GM18909 (cell line): Measurements from ENCODE around the gene ITPK1.

Source experiments
- ATAC-seq: cut with Tn5 transposase; IDR thresholded peaks from one replicate; pipeline ENCODE4 v1.9.1; 2021; ENCODE audit warnings: mild to moderate bottlenecking; ENCODE audit not compliant: unreplicated experiment, poor library complexity

The ITPK1 gene

GRCh38 chr14:93002049-93002448 lies 113.7 kb downstream of the ITPK1 start:
- no peak for ATAC-seq

DNA sequence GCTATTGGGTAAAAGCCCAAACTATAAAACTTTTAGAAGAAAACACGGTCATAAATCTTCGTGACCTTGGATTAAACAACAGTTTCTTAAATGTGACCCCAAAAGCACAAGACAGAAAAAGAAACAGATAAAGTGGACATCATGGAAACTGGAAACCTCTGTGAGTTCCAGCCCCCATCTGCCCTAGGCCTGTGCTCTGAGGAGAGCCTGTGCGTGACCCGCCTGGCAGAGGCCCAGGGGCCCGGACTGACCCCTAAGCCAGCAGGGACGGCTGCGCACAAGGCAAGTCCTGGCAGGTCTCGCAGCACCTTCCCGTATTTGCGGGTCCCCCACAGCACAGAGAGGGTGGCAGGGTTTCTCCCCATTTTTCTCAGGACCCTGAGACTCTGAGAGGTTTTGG lies 116.8 kb downstream of the ITPK1 start:
- no peak for ATAC-seq

DNA sequence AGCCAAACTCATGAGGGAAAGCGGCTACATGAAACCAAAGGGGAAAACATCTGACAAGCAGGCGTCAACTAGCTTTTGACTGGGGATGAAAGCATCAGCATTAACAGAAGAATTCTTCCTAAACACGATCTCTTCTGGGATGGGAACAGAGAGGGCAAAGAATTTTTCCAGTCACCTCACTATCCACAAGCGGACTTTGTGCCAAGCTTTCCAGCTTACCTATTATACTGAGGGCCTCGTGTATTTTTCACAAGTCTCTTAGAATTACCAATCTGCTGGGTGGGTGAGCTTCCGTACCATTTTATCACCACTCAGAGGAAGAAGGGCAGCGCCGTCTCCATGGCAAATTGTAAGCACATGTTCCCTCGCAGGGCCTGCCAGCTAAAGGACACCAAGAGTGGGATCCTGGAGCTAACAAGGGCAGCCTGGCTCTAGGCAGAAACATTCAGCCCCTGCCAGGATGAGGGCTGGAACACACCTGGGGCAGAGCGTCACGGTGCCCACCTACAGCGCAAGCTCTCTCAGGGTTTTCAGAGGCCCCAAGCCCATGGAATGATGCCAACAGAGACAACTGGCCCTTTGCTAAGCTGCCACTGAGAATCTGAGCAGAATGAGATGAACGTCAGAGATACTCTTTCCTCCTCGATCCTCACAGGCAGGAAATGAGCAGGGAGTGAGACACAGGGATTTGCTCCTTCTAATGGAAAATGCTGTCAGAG lies 118.2 kb downstream of the ITPK1 start:
- no peak for ATAC-seq

DNA sequence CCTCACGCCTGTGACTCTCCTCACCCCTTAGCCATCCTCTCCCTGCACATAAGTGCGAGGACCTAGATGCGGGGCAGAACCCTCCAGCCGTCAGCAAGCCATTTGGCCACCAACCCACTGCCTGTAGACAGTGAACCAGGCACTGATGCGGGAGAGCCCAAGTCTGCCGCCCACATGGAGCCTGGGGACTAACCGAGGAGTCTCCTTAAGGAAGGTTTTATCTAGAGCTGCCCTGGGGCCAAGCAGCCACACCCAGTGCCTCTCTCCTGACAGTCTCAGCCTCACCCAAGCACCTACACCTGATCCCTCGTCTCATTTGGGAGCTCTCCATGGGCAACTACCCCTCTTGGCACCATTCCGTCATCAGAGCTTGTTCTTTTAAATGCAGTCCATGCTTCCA lies 120.1 kb downstream of the ITPK1 start:
- no peak for ATAC-seq

- no peak for ATAC-seq
These were observed 120.8 kb downstream of the ITPK1 start for GRCh38 chr14:92994942-92995341.

GRCh38 chr14:92994131-92994676 lies 121.5 kb downstream of the ITPK1 start:
- ATAC-seq: no peak

DNA sequence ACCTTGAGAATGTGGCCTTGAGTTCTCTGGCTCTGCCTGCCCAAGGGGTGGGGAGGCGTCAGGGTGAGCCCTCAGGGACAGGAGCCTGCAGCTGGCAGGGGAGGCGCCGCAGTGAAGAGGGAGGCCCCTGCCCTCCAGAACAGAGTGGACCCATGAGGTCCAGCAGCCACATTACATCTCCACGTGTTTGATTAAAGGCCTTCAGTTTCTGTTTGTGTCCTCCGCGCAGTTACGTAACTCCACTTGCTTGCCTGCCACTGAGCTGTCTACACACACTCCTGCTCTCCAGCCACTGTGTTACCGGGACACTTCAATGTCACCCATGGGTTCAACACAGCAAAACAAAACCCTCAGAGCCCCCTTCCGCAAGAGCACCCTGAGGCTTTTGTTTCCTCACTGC lies 122.4 kb downstream of the ITPK1 start:
- ATAC-seq: no peak

DNA sequence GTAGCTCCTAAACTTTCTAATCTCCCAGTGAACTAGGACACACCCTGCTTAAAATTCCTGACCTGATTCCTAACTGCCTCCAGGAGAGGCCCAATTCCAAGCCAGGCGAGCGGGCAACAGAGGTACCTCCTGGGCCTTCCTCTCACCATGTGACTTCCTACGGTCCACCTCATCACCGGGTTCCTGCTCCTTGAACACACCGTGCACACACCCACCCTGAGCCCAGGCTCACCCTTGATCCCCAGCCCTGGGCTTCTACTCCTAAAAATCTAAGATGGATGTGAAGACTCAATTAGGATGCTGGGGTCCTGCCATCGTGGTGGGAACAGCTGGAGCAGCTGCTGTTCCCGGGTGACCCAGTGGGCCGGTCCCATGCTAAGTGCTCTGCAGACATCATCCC lies 124.2 kb downstream of the ITPK1 start:
- ATAC-seq: no peak

DNA sequence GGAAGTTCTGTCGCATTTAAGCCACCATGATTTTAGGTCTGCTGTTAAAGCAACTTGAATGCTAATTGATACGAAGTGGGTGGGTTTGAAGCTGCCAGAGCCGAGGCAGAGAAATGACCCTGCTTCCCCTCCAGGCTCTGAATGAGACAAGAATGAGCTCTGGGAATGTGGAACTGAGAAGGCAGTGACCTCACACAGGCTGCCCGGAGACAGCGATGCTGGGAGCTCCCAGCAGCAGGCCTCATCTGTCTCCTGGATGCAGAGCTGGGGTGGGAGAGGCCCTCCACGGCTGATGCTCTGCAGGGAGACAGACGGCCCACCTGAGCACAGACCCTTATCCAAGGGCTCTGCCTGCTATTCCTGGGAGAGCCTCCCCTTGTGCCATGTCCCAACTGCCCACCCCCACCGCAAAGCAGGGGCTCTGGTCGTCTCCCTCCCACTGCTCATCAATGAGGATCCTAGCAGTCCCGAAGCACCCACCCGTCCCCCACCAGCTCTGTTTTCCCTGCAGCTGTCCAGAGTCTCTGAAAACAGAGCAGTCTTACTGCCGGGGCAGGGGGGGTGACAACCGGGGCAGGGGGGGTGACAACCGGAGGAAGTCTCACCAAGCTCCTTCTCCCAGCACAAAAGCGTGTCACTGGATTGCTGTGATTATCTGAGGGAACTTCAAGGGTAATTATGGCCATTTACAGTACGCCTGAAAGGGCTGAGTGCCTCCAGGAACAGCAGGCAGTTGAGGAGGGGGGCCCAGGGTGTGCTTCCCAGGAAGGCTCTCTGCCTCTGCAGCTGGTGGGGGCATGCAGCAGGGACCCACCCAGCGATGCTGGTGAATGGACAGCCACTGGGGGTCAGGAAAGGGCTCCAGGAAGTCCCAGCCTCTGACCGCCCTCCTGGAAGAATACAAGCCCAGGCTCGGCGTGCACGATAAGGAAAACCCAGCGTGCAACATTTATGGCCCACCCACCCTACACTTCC lies 125.0 kb downstream of the ITPK1 start:
- no peak for ATAC-seq

- no peak for ATAC-seq
These were observed 126.7 kb downstream of the ITPK1 start for GRCh38 chr14:92988786-92989755.

DNA sequence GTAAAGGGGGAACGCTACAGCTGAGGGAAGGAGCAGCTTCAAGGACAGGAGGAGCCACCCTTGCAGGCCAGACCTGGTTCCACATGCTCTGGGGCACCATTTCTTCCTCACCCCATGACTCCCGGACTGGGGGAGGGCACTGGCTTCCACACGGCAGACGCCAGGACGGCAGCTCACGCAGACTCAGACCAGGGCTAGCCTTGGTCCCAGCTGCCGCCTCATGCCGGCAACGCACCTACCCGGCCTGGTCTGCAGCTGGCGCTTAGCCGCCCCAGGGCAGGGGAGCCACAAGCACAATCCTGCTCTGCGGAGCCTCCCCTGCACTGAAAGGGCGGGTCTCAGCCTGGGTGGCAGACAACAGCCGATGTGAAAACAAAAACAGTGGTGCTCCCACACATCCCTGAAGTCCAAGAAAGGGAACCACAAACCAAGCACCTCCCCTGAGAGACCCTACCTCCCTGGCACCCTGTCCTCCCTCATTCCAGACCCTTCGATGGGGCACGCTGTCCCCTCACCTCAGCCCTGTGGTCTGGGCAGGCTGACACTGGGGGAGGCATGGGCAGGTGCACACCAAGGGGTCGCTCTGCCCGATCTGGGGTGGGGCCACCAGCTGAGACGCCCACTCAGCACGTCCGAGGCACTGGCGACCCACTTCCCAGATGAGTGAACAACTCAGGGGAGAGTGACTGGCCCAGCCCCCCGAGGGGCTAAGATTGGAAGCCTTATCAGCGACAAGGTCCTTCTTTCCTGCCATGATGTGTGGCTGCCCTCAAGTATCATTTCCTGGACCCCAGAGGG lies 127.8 kb downstream of the ITPK1 start:
- ATAC-seq: no peak

DNA sequence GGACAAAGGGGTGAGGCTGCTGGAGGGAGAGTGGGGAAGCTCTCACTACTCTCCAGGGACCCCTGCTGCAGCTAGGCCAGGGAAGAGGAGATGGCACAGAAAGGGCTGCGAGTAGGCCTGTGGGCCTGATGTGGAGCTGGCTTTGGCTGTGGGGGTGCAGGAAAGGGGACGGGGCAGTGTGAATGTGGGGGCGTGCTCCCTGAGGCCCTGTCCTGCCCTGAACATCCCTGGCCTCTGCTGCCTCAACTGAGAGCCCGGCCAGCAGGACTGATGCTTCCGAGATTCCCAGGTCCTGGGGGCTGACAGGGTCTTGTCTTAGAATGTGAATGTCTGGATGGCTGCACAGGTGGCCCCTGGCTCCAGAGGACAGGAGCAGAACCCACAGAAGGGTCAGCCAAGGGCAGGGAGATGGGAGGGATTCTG lies 128.6 kb downstream of the ITPK1 start:
- no peak for ATAC-seq

GRCh38 chr14:92986254-92987147 lies 129.2 kb downstream of the ITPK1 start:
- no peak for ATAC-seq

DNA sequence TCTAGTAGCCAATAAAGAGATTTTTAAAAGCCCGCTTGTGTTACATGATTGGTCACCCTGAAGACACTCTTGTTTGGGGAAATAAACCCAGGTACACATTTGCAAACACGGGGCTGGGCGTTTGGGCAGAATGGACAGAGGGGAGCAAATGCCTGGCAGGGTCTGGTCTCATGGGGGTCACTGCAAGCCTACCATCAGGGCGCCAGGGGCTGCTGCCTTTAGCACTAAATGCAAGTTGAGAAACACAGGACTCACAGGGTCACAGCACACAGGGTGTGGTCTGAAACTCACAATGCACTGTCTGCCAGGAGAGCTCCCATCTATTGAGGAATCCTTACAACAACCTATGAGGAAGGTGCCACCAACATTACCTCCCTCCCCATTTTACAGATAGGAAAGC lies 130.2 kb downstream of the ITPK1 start:
- ATAC-seq: no peak

DNA sequence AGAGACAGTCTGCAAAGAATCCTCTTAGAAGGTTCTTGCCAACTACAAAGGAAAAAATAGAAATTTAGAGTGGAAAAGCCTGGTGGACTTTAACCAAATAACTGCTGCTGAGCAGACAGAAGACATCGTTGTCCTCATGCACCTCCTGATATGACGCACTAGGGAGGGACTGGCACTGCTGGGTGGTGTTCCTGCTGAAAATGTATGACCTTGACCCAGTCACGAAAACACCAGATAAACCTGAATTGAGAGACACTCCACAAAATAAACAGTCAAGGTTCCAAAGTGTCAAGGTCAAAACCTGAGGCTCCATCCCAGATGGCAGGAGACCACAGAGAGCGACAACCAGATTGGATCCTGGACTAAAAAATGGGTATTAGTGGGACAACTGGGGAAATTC lies 130.8 kb downstream of the ITPK1 start:
- no peak for ATAC-seq

GRCh38 chr14:92984082-92984788 lies 131.5 kb downstream of the ITPK1 start:
- ATAC-seq: no peak

DNA sequence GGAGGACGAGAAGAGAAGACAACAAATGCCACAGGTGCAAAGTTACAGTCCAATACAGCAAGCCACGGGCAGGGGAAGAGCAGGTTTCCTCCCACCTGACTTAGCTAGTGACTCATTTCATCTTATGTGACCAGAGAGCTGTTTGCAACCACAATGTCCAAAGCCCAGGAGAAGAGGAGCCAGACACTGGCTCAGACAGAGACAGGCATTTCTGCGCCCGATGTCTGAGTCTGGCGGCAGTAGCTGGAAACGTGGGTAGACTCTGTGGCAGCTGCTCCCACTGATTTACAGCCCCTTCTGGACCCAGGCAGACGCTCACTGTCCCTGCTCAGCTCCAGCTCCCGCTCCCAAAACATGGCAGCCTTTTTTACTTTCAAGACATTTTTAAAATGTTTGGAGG lies 132.8 kb downstream of the ITPK1 start:
- no peak for ATAC-seq

GRCh38 chr14:92981726-92982125 lies 134.0 kb downstream of the ITPK1 start:
- no peak for ATAC-seq
